Brain microvascular endothelial cell (primary cell): ENCODE measurements around the gene CC2D2A.
"Not testable (repeated sequence)": the region's sequence is repeated elsewhere in the genome, so short reads cannot be mapped to it uniquely, and the experiment has no call there.

Experiments
- DNase-seq: peaks from one replicate; pipeline ENCODE4 v3.0.0-alpha.2; 2020
- H3K27ac ChIP-seq: fragments of 250-450 bp; sonication (Bioruptor Pico); 2 replicates; pipeline ENCODE4 v1.5.1; 2020; ENCODE audit warnings: mild to moderate bottlenecking, moderate library complexity
- H3K27me3 ChIP-seq: fragments of 250-450 bp; sonication (Bioruptor Pico); replicated peaks from 2 replicates; pipeline ENCODE4 v1.5.1; 2020; ENCODE audit warnings: mild to moderate bottlenecking
- H3K36me3 ChIP-seq: fragments of 250-450 bp; sonication (Bioruptor Pico); replicated peaks from 2 replicates; pipeline ENCODE4 v1.5.1; 2020; ENCODE audit warnings: mild to moderate bottlenecking
- H3K4me3 ChIP-seq: 2 replicates; pipeline ENCODE4 v1.5.1; 2011; ENCODE audit warnings: low read depth, mild to moderate bottlenecking, control low read depth, low read length, moderate library complexity
- in situ Hi-C: cut with HindIII; loops from 2 replicates; pipeline ENCODE4 v1.10.0; 2017; ENCODE audit warnings: low sequenced_read_pairs, low pct_ligation_motif_present
- TF ChIP-seq, protein P1 (sequence below): IDR thresholded peaks from 2 replicates; pipeline ENCODE4 v1.5.1; 2011; ENCODE audit warnings: low read depth, mild to moderate bottlenecking, moderate library complexity, low read length, control low read depth, inconsistent platforms; ENCODE audit errors: missing control alignments

Gene CC2D2A

DNA sequence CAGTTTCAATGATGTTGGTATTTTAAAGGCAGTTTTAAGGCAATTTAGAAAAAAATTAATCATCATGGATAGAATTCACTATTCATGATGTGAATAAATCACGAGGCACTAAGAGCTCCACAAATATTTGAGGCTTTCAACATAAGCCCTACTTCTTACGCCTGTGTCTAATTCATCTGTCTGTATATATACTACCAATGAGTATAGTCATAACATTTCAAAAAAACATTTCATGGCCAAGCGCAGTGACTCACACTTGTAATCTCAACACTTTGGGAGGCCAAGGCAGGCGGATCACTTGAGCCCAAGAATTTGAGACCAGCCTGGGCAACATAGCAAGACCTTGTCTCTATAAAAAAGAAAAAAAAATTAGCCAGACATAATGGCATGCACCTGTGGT lies 129.0 kb downstream of the CC2D2A start:
- Histone ChIP-seq H3K27ac (peak overlapping the region; percentile 27), H3K27me3 (no peaks in the 10 kb centered on the region), H3K36me3 (peaks cover 7% of the 10 kb centered on the region), H3K4me3 (no peak overlapping the region)
- in situ Hi-C loops, result no loop called here
- peak; percentile 71 for DNase-seq
- TF ChIP-seq, protein P1, sequence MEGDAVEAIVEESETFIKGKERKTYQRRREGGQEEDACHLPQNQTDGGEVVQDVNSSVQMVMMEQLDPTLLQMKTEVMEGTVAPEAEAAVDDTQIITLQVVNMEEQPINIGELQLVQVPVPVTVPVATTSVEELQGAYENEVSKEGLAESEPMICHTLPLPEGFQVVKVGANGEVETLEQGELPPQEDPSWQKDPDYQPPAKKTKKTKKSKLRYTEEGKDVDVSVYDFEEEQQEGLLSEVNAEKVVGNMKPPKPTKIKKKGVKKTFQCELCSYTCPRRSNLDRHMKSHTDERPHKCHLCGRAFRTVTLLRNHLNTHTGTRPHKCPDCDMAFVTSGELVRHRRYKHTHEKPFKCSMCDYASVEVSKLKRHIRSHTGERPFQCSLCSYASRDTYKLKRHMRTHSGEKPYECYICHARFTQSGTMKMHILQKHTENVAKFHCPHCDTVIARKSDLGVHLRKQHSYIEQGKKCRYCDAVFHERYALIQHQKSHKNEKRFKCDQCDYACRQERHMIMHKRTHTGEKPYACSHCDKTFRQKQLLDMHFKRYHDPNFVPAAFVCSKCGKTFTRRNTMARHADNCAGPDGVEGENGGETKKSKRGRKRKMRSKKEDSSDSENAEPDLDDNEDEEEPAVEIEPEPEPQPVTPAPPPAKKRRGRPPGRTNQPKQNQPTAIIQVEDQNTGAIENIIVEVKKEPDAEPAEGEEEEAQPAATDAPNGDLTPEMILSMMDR, result no peak

- in situ Hi-C loops, result no loop called here
- Histone ChIP-seq H3K4me3 (no peak overlapping the region), H3K27me3 (no peaks in the 10 kb centered on the region), H3K27ac (no peak overlapping the region), H3K36me3 (peaks cover 8% of the 10 kb centered on the region)
- TF ChIP-seq, protein P1, result no peak
- DNase-seq, result no peak
These were observed 130.5 kb downstream of the CC2D2A start for GRCh38 chr4:15600176-15600575.

DNA sequence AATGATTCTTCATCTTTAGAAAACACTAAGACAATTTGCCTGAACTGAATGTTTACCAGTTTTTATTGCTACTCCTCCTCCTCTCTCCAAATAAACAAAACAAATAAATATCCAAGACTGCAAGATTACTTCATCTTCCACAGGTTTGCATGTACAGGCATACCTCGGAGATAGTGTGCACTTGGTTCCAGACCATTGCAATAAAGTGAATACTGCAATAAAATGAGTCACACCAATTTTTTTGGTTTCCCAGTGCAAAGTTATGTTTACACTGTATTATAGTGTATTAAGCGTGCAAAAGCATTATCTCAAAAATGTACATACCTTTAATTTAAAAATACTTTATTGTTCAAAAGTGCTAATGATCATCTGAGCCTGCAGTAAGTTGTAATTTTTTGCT lies 132.2 kb downstream of the CC2D2A start:
- peaks cover 14% of the 10 kb centered on the region for H3K36me3 ChIP-seq
- in situ Hi-C loops, result no loop called here
- H3K27me3 ChIP-seq, result no peaks in the 10 kb centered on the region
- H3K4me3 ChIP-seq, result no peak overlapping the region
- H3K27ac ChIP-seq, result no peak overlapping the region
- TF ChIP-seq, protein P1, result no peak
- no peak for DNase-seq

DNA sequence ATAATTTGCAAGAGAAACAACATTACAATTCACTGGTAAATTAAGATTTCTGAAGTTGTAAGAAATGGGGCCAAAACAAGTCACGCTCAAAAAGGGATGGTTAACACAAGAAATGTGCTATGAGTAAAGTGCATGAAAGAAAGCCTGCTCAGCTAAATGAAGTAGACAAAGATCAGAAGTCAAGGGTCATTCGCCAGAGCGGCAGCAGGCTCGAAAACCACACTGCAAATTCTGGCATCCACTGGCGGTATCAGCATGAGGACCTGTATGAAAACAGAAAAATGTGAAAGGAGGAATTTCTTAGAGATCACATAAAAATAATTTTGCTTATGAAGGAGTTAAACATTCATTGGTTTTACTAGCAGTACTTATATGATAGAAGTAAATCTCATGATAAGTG lies 135.9 kb downstream of the CC2D2A start:
- H3K36me3 ChIP-seq, result peaks cover 12% of the 10 kb centered on the region
- TF ChIP-seq, protein P1, result no peak
- DNase-seq, result no peak

DNA sequence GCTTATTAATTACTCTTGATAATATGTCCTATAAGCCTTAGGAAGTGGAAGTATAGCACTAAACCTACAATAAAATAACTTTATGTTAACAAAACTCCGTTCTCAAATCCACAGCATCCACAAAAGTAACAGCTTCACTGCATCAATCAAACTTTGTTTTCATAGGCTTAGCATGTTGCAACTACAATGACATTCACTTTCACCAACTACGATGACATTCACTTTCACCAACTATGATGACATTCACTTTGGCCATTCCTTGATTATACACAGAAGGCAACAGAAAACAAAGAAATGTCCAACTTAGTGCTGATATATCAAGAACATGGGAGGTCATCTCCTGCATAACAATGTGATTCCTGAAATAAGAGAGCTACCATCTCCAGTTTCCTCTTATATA lies 141.2 kb downstream of the CC2D2A start:
- Histone ChIP-seq H3K4me3 (no peak overlapping the region), H3K27me3 (no peaks in the 10 kb centered on the region), H3K36me3 (peaks cover 3% of the 10 kb centered on the region), H3K27ac (no peak overlapping the region)
- in situ Hi-C loops, result no loop called here
- DNase-seq, result no peak
- TF ChIP-seq, protein P1, result no peak

More for the DNA sequence above, 135.9 kb downstream of the CC2D2A start:
- in situ Hi-C loops, result no loop called here
- Histone ChIP-seq H3K27ac (no peak overlapping the region), H3K27me3 (no peaks in the 10 kb centered on the region), H3K4me3 (no peak overlapping the region)

GRCh38 chr4:15612136-15612535 lies 142.5 kb downstream of the CC2D2A start:
- Histone ChIP-seq H3K36me3 (peaks cover 3% of the 10 kb centered on the region), H3K27ac (no peak overlapping the region), H3K27me3 (no peaks in the 10 kb centered on the region), H3K4me3 (no peak overlapping the region)
- in situ Hi-C loops, result no loop called here
- TF ChIP-seq, protein P1, result no peak
- no peak for DNase-seq

GRCh38 chr4:15614891-15615290 lies 145.2 kb downstream of the CC2D2A start:
- DNase-seq, H3K27me3 ChIP-seq, H3K27ac ChIP-seq, H3K36me3 ChIP-seq, in situ Hi-C loops, H3K4me3 ChIP-seq: not testable (repeated sequence)

- in situ Hi-C loops, H3K36me3 ChIP-seq, DNase-seq, H3K27ac ChIP-seq, H3K27me3 ChIP-seq, H3K4me3 ChIP-seq: not testable (repeated sequence)
These were observed 147.7 kb downstream of the CC2D2A start for GRCh38 chr4:15617407-15617806.
